ENCODE data around the gene ADAM12. TPM values are rescaled to one million over a fixed set of nuclear protein-coding genes. Genes with fewer than 3 reads are reported as not detected.

The ADAM12 gene
- total RNA-seq, 1 experiment from 2014 or later, result not detected

DNA sequence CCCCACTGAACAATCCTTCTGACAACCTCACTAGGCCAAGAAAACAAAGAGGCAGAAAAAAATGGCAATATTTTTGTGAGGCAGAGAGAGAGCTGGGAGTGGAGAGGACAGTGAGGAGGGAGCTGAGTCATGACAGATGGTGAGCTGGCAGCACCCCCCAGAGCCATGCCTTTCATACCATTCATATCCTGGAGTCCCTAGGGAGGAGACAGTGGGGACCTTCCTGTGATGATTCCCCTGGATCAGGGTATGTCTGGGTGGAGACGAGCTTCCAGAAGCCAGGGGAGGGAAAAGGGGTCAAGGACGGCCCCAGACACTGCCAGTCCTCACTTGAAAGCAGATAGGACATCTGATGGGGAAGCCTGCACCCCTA, 160.5 kb downstream of the ADAM12 start:
- Histone ChIP-seq H2AFZ (ENCODE audit: low read depth, low read length, poor library complexity, severe bottlenecking) (no peak overlapping the region), H3K4me2 (ENCODE audit: low read length) (no peak overlapping the region)

DNA sequence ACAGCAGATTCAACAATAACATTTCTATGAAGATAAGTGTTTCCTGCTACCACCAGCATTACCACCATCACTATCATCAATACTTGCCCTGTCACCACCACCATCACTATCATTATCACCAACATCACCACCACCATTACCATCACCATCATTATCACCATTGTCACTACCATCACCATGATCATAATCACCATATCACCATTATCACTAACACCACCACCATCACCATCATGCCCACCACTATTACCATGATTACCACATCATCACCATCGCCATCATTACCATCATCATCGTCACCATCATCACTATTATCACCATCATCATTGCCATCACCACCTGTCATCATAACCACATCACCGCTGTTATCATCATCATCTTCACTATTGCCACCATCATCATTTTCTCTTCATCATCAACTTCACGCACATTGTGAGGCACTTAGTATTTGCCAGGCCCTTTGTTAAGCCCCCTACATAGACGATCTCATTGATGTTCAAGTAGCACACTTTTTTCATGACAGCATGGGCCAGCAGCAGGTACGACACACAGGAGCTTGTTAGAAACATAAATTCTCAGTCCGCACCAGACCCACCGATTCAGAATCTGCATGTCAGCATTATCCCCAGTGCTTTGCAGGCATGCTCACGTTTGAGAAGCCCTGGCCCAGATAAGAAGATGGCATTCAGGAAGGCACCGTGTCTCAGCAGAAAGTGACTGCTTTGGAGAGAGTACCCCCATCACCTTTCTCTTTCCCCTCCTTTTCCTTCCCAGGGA, 161.1 kb downstream of the ADAM12 start:
- H3K27ac ChIP-seq (ENCODE audit: low read depth, low read length), result no peak overlapping the region
- H3K4me2 ChIP-seq (ENCODE audit: low read length), result no peak overlapping the region
- ChIA-PET POLR2A (no interaction called here), CTCF (no interaction called here), RAD21 (ENCODE audit: low non-redundant PET in 1 of 2, low total read pairs in 2 of 2, uncharacterized antibody in 2 of 2, unreplicated experiment in 2 of 2) (no interaction called here)
- H3K36me3 ChIP-seq (ENCODE audit: control insufficient read depth in 1 of 2, insufficient read depth in 2 of 2, low read length in 2 of 2), result no peaks in the 10 kb centered on the region
- H3K9me3 ChIP-seq (ENCODE audit: control insufficient read depth in 1 of 2, insufficient read depth in 1 of 2, low read depth in 1 of 2, low read length in 2 of 2), result no peaks in the 10 kb centered on the region
- no peak for TF ChIP-seq SP1 (IDR thresholded peaks at IDR 0.05; ENCODE audit: low read depth)
- TF ChIP-seq ATF3 (IDR thresholded peaks at IDR 0.05), result no peak
- no peak for TF ChIP-seq EGR1 (IDR thresholded peaks at IDR 0.05; ENCODE audit: low read depth)
- TF ChIP-seq CBX3 (IDR thresholded peaks at IDR 0.05; ENCODE audit: low read depth), result no peak
- no peak for TF ChIP-seq JUND (IDR thresholded peaks at IDR 0.05)
- no peak for TF ChIP-seq POLR2A (IDR thresholded peaks at IDR 0.05; ENCODE audit: borderline replicate concordance, extremely low read depth, insufficient read depth, insufficient read length)
- no peak for TF ChIP-seq FOSL1 (IDR thresholded peaks at IDR 0.05; ENCODE audit: low read depth)
- TF ChIP-seq CEBPB (IDR thresholded peaks at IDR 0.05; ENCODE audit: low read depth), result no peak
- ATAC-seq, result no peak
- H3K4me3 ChIP-seq (replicated peaks in 1 of 2; ENCODE audit: low read depth in 1 of 2, low read length in 2 of 2), result no peak overlapping the region
- intact Hi-C loops (cut with micrococcal nuclease), result no loop called here
- H3K27me3 ChIP-seq (ENCODE audit: insufficient read depth, low read length), result peaks cover 68% of the 10 kb centered on the region
- no TSS peak for BruUV-seq (replicated peaks)
- no peaks in the 10 kb centered on the region for H3K9me2 ChIP-seq (ENCODE audit: insufficient read depth)
- H3K9ac ChIP-seq (ENCODE audit: low read length), result no peak overlapping the region
- H2AFZ ChIP-seq (ENCODE audit: low read depth, low read length, poor library complexity, severe bottlenecking), result no peak overlapping the region
- H3K79me2 ChIP-seq (ENCODE audit: insufficient read depth, low read length), result no peaks in the 10 kb centered on the region
- H4K20me1 ChIP-seq (ENCODE audit: insufficient read depth), result no peaks in the 10 kb centered on the region
- DNase-seq (ENCODE audit: low read depth, low spot score), result no peak
- H3K4me1 ChIP-seq (ENCODE audit: control insufficient read depth in 1 of 2, insufficient read depth in 2 of 2, low read length in 2 of 2), result no peaks in the 10 kb centered on the region

More for the DNA sequence above, 160.5 kb downstream of the ADAM12 start:
- no peak overlapping the region for H3K27ac ChIP-seq (ENCODE audit: low read depth, low read length)
- no peaks in the 10 kb centered on the region for H3K4me1 ChIP-seq (ENCODE audit: control insufficient read depth in 1 of 2, insufficient read depth in 2 of 2, low read length in 2 of 2)
- peaks cover 68% of the 10 kb centered on the region for H3K27me3 ChIP-seq (ENCODE audit: insufficient read depth, low read length)
- intact Hi-C loops (cut with micrococcal nuclease), result no loop called here
- no TSS peak for BruUV-seq (replicated peaks)
- no peaks in the 10 kb centered on the region for H3K36me3 ChIP-seq (ENCODE audit: control insufficient read depth in 1 of 2, insufficient read depth in 2 of 2, low read length in 2 of 2)
- DNase-seq (ENCODE audit: low read depth, low spot score) (no peak), ATAC-seq (no peak)
- no peaks in the 10 kb centered on the region for H3K79me2 ChIP-seq (ENCODE audit: insufficient read depth, low read length)
- H3K9me3 ChIP-seq (ENCODE audit: control insufficient read depth in 1 of 2, insufficient read depth in 1 of 2, low read depth in 1 of 2, low read length in 2 of 2), result no peaks in the 10 kb centered on the region
- POLR2A ChIA-PET, result no interaction called here
- H4K20me1 ChIP-seq (ENCODE audit: insufficient read depth), result no peaks in the 10 kb centered on the region
- TF ChIP-seq RAD21 (IDR thresholded peaks at IDR 0.05; ENCODE audit: low read depth), result 0 out of 2 replicates have a peak, but pooled peaks have one; percentile 8
- no peak for TF ChIP-seq ELF1 (IDR thresholded peaks at IDR 0.05; ENCODE audit: borderline replicate concordance, low read depth)
- no peak overlapping the region for H3K9ac ChIP-seq (ENCODE audit: low read length)
- RAD21 ChIA-PET (ENCODE audit: low non-redundant PET in 1 of 2, low total read pairs in 2 of 2, uncharacterized antibody in 2 of 2, unreplicated experiment in 2 of 2), result no interaction called here
- no peaks in the 10 kb centered on the region for H3K9me2 ChIP-seq (ENCODE audit: insufficient read depth)
- CTCF ChIA-PET, result no interaction called here
- H3K4me3 ChIP-seq (replicated peaks in 1 of 2; ENCODE audit: low read depth in 1 of 2, low read length in 2 of 2), result no peak overlapping the region
